Lower lobe of right lung (tissue), 2 donors: ENCODE data around the gene KAT7. TPM values are rescaled to one million over a fixed set of nuclear protein-coding genes. Genes with fewer than 3 reads are reported as not detected.

Experiments used
- ATAC-seq, 2 donors: fragments of 200-7000 bp; cut with Tn5 transposase; one replicate each; pipeline ENCODE4 v1.9.1; 2020 to 2022; ENCODE audit warnings: mild to moderate bottlenecking in 2 of 2, moderate library complexity in 2 of 2
- DNase-seq: peaks from one replicate; pipeline ENCODE4 v3.0.0-alpha.2; 2020
- H3K27ac ChIP-seq: fragments of 200-600 bp; one replicate; pipeline ENCODE4 v1.8.0; 2022
- H3K27me3 ChIP-seq: fragments of 200-600 bp; one replicate; pipeline ENCODE4 v1.8.0; 2022; ENCODE audit warnings: low read depth
- H3K36me3 ChIP-seq: fragments of 200-600 bp; one replicate; pipeline ENCODE4 v1.8.0; 2022; ENCODE audit warnings: mild to moderate bottlenecking
- H3K4me1 ChIP-seq: fragments of 200-600 bp; one replicate; pipeline ENCODE4 v1.8.0; 2022
- H3K4me3 ChIP-seq: fragments of 200-600 bp; one replicate; pipeline ENCODE4 v1.8.0; 2022; ENCODE audit warnings: mild to moderate bottlenecking
- H3K9me3 ChIP-seq: fragments of 200-600 bp; one replicate; pipeline ENCODE4 v1.8.0; 2022
- intact Hi-C: fragments of 100-400 bp; cut with DNase I; formaldehyde crosslinking; loops from one replicate; pipeline ENCODE4 v1.11.0; 2022
- total RNA-seq: library from RNA; stranded (reverse); fragmentation: NEBNext Ultra II Directional; extraction: Animal tissue kit (Norgen Biotek cat#: 25700); gene quantifications from one replicate; pipeline ENCODE4 v1.2.1, GENCODE V29; 2021
- TF ChIP-seq, protein P1 (sequence below): fragments of 200-600 bp; IDR thresholded peaks from one replicate; pipeline ENCODE4 v1.8.0; 2022; ENCODE audit warnings: antibody characterized with exemption, mild to moderate bottlenecking
- donor health status: DM: no; HTN: yes; CAD: no; lungs with severe emphysema.

Gene KAT7
- total RNA-seq, 1 donor from 2014 or later: 56.7 TPM

DNA sequence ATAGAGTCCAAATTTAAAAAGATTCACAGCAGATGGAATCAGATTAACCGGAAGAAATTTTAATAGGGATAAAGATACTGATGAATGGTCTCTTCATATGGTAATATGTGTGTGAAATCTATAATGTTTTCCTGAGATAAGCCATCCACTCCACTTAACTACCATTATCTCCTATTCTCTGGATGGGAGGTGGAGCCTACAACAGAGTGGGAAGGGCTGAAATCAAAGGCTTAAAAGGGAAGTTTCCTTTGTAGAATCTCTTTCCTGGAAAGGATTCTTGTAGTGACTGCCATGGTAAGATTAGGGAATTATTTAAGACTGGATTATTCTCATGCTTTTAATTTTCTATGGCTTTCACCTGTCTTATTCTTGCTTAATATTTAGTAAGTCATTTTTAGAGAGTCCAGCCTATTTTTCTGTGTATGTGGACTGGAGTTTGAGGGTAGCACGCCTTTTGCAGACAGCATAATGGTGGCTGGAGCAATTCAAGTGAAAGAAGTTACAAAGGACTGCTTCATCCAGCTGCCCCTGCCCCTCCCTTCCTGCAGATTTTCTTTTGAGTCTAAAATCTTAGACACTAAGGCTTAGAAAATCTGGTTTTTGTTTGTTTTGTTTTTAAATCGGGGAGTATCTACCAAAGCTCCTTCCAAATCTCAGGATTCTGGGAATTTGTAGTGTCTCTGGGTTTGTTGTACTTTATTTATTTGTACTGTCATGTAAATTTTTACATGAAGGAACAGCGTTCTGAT lies 26.5 kb downstream of the KAT7 start:
- DNase-seq (no peak), ATAC-seq (no peak)
- TF ChIP-seq, protein P1, sequence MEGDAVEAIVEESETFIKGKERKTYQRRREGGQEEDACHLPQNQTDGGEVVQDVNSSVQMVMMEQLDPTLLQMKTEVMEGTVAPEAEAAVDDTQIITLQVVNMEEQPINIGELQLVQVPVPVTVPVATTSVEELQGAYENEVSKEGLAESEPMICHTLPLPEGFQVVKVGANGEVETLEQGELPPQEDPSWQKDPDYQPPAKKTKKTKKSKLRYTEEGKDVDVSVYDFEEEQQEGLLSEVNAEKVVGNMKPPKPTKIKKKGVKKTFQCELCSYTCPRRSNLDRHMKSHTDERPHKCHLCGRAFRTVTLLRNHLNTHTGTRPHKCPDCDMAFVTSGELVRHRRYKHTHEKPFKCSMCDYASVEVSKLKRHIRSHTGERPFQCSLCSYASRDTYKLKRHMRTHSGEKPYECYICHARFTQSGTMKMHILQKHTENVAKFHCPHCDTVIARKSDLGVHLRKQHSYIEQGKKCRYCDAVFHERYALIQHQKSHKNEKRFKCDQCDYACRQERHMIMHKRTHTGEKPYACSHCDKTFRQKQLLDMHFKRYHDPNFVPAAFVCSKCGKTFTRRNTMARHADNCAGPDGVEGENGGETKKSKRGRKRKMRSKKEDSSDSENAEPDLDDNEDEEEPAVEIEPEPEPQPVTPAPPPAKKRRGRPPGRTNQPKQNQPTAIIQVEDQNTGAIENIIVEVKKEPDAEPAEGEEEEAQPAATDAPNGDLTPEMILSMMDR: no peak
- Histone ChIP-seq H3K27me3 (no peaks in the 10 kb centered on the region), H3K9me3 (no peaks in the 10 kb centered on the region), H3K4me3 (no peak overlapping the region), H3K4me1 (peaks cover 29% of the 10 kb centered on the region), H3K36me3 (peaks cover 97% of the 10 kb centered on the region), H3K27ac (peak overlapping the region; percentile 2)
- intact Hi-C loops: no loop called here

DNA sequence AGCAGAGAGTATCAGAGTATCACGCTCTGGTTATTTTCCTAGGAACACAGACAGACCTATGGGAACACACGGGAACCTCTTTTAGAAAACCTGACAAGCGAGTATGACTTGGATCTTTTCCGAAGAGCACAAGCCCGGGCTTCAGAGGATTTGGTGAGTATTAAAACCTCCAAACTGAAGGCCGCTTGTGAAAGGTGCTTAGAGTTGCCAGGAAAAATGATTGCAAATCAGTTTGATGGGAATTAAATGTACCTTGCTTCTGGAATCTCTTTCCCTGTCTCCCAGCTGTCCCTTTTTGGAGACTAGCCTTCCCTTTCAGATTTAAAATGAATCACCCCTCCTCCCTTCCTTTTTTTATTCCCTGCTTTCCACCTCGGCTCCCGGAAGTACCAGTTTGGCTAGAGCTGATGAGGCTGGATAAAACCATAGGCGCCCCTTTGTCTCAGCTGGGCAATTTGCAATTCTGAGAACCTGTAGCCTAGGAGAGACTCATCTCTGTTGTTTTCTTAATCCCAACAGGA lies 27.3 kb downstream of the KAT7 start:
- Histone ChIP-seq H3K36me3 (peaks cover 97% of the 10 kb centered on the region), H3K9me3 (no peaks in the 10 kb centered on the region), H3K4me3 (no peak overlapping the region), H3K27ac (peak overlapping the region; percentile 2), H3K4me1 (peaks cover 38% of the 10 kb centered on the region), H3K27me3 (no peaks in the 10 kb centered on the region)
- ATAC-seq (peak; percentile 62 to 83), DNase-seq (no peak)
- intact Hi-C loops: no loop called here
- TF ChIP-seq, protein P1: no peak

DNA sequence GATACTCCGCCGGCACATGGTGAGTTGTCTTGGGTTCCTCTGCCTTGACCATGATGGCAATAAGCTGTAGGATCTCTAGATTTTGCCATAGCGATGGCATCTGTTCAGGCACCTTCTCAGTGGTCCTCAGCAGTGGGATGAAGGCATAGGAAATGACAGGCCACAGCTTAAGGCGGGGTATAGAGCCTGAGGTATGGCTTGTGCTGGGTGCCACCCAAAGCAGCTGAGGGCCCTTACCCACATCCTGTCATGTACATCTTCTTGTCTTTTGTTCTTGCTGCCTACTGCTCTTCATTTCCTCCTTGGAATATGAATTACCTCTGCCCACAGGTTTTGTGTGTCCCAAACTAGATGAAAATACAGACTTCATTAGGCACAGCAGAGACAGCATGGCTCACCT lies 29.5 kb downstream of the KAT7 start:
- no peaks in the 10 kb centered on the region for H3K27me3 ChIP-seq
- H3K9me3 ChIP-seq: no peaks in the 10 kb centered on the region
- no peak overlapping the region for H3K27ac ChIP-seq
- TF ChIP-seq, protein P1: no peak
- intact Hi-C loops: no loop called here
- DNase-seq: no peak
- peaks cover 54% of the 10 kb centered on the region for H3K4me1 ChIP-seq
- H3K36me3 ChIP-seq: peaks cover 97% of the 10 kb centered on the region
- ATAC-seq: peak in 1 of 2 donors; percentile 60
- no peak overlapping the region for H3K4me3 ChIP-seq

DNA sequence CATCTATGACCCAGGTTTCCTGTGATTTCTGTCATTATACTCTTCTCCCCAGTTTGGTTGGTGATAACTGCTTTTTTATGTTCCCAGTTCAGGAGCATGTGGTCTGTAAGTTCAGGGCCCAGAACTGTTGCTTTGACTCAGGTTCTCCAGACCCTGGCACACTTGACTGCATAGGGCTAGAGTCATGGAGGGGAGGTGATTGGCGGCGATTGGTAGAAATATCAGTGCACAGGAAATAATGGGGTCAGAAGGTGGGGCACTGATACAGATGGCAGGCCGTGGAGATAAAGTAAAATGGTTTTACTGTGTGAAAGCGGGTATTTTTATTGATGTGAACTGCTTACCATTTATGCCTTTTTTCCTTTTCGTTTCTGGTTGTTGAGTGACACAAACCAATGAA lies 30.7 kb downstream of the KAT7 start:
- Histone ChIP-seq H3K9me3 (no peaks in the 10 kb centered on the region), H3K4me1 (peaks cover 55% of the 10 kb centered on the region), H3K27me3 (no peaks in the 10 kb centered on the region), H3K27ac (no peak overlapping the region), H3K4me3 (no peak overlapping the region), H3K36me3 (peaks cover 97% of the 10 kb centered on the region)
- TF ChIP-seq, protein P1: no peak
- intact Hi-C loops: no loop called here
- no peak for ATAC-seq
- DNase-seq: no peak

DNA sequence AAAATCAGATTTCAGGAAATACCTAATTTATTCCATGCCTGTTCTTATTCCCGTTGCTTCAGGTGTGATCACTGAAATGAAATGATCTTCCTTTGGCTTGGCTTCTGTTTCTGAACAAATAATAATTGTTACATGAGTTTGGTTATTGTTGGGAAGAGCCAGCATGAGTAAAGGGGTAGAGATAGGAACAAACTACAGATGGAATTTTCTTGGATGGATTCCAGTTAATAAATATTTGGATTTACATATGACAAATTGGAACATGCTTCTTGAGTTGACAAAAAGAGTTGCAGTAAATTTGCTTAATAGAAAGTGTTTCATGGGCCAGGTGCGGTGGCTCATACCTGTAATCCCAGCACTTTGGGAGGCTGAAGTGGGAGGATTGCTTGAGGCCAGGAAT lies 31.2 kb downstream of the KAT7 start:
- no peaks in the 10 kb centered on the region for H3K27me3 ChIP-seq
- TF ChIP-seq, protein P1: no peak
- H3K4me1 ChIP-seq: peaks cover 54% of the 10 kb centered on the region
- H3K27ac ChIP-seq: no peak overlapping the region
- ATAC-seq: no peak
- DNase-seq: no peak
- intact Hi-C loops: no loop called here
- peaks cover 97% of the 10 kb centered on the region for H3K36me3 ChIP-seq
- no peak overlapping the region for H3K4me3 ChIP-seq
- no peaks in the 10 kb centered on the region for H3K9me3 ChIP-seq
